H9 (cell line): Measurements from ENCODE around the gene TNPO3. TPM values are rescaled to one million over a fixed set of nuclear protein-coding genes. Genes with fewer than 3 reads are reported as not detected.

Experiments used
- DNase-seq: peaks from one replicate; pipeline ENCODE4 v3.0.0-alpha.2; 2017
- H2AFZ ChIP-seq: one replicate; pipeline ENCODE4 v1.6.1; 2013; ENCODE audit warnings: mild to moderate bottlenecking, low read length, control low read depth, moderate library complexity
- H2AK5ac ChIP-seq: 2 replicates; pipeline ENCODE4 v1.6.1; 2013; ENCODE audit warnings: low read length, control low read depth, mixed read lengths; ENCODE audit not compliant: insufficient read length
- H2BK120ac ChIP-seq: one replicate; pipeline ENCODE4 v1.6.1; 2013; ENCODE audit warnings: low read depth, mild to moderate bottlenecking, low read length, control low read depth, inconsistent platforms; ENCODE audit not compliant: poor library complexity, severe bottlenecking
- H2BK12ac ChIP-seq: 2 replicates; pipeline ENCODE4 v1.6.1; 2013; ENCODE audit warnings: low read length, control low read depth, mixed read lengths, low read depth; ENCODE audit not compliant: insufficient read length
- H2BK15ac ChIP-seq: 2 replicates; pipeline ENCODE4 v1.6.1; 2013; ENCODE audit warnings: low read depth, low read length, control low read depth
- H2BK20ac ChIP-seq: one replicate; pipeline ENCODE4 v1.6.1; 2013; ENCODE audit warnings: low read depth, mild to moderate bottlenecking, low read length, control low read depth, inconsistent platforms; ENCODE audit not compliant: poor library complexity, severe bottlenecking
- H2BK5ac ChIP-seq: 2 replicates; pipeline ENCODE4 v1.6.1; 2013; ENCODE audit warnings: low read length, control low read depth, mixed read lengths; ENCODE audit not compliant: insufficient read length
- H3K14ac ChIP-seq: 2 replicates; pipeline ENCODE4 v1.6.1; 2013; ENCODE audit warnings: low read length, control low read depth; ENCODE audit not compliant: insufficient read depth
- H3K18ac ChIP-seq: 2 replicates; pipeline ENCODE4 v1.6.1; 2013; ENCODE audit warnings: low read depth, mild to moderate bottlenecking, mixed read lengths, low read length, control low read depth; ENCODE audit not compliant: insufficient read length
- H3K23ac ChIP-seq: 2 replicates; pipeline ENCODE4 v1.6.1; 2013; ENCODE audit warnings: low read length, control low read depth, mixed read lengths, low read depth; ENCODE audit not compliant: insufficient read length
- H3K23me2 ChIP-seq: 2 replicates; pipeline ENCODE4 v1.6.1; 2013; ENCODE audit warnings: low read depth, mild to moderate bottlenecking, mixed read lengths, low read length, control low read depth; ENCODE audit not compliant: insufficient read length, poor library complexity, severe bottlenecking
- H3K27ac ChIP-seq: 2 replicates; pipeline ENCODE4 v1.5.1; 2013; ENCODE audit warnings: low read length, control low read depth, mixed read lengths, low read depth; ENCODE audit not compliant: insufficient read length
- H3K27me3 ChIP-seq: 2 replicates; pipeline ENCODE4 v1.6.1; 2013; ENCODE audit warnings: low read length, control low read depth, inconsistent platforms; ENCODE audit not compliant: insufficient read depth
- H3K4ac ChIP-seq: 2 replicates; pipeline ENCODE4 v1.6.1; 2013; ENCODE audit warnings: low read depth, mild to moderate bottlenecking, control low read depth, inconsistent platforms, low read length, moderate library complexity
- H3K4me1 ChIP-seq: 2 replicates; pipeline ENCODE4 v1.6.1; 2013; ENCODE audit warnings: low read length, control low read depth, inconsistent platforms; ENCODE audit not compliant: insufficient read depth
- H3K4me2 ChIP-seq: 2 replicates; pipeline ENCODE4 v1.6.1; 2013; ENCODE audit warnings: low read length, control low read depth, mixed read lengths; ENCODE audit not compliant: insufficient read length, insufficient read depth
- H3K56ac ChIP-seq: 2 replicates; pipeline ENCODE4 v1.6.1; 2013; ENCODE audit warnings: low read depth, mild to moderate bottlenecking, mixed read lengths, low read length, control low read depth; ENCODE audit not compliant: insufficient read length
- H3K79me1 ChIP-seq: 2 replicates; pipeline ENCODE4 v1.6.1; 2013; ENCODE audit warnings: low read depth, mild to moderate bottlenecking, moderate library complexity, low read length, control low read depth, inconsistent platforms; ENCODE audit not compliant: insufficient read depth, poor library complexity, severe bottlenecking
- H3K79me2 ChIP-seq: 2 replicates; pipeline ENCODE4 v1.6.1; 2013; ENCODE audit warnings: low read length, control low read depth, inconsistent platforms; ENCODE audit not compliant: insufficient read depth
- H3K9ac ChIP-seq: 2 replicates; pipeline ENCODE4 v1.6.1; 2013; ENCODE audit warnings: low read length, control low read depth, mixed read lengths; ENCODE audit not compliant: insufficient read length; ENCODE audit errors: extremely low read depth
- H3K9me3 ChIP-seq: one replicate; pipeline ENCODE4 v1.6.1; 2013; ENCODE audit warnings: low read depth, low read length, inconsistent platforms; ENCODE audit not compliant: control insufficient read depth
- H3T11ph ChIP-seq: one replicate; pipeline ENCODE4 v1.6.1; 2013; ENCODE audit warnings: mild to moderate bottlenecking, low read length, control low read depth, inconsistent platforms
- H4K20me1 ChIP-seq: one replicate; pipeline ENCODE4 v1.6.1; 2013; ENCODE audit not compliant: control insufficient read depth, insufficient read length, insufficient read depth
- H4K5ac ChIP-seq: 2 replicates; pipeline ENCODE4 v1.6.1; 2013; ENCODE audit warnings: low read depth, mild to moderate bottlenecking, mixed read lengths, low read length, control low read depth; ENCODE audit not compliant: insufficient read length
- H4K8ac ChIP-seq: replicated peaks from 2 replicates; pipeline ENCODE4 v1.6.1; 2013; ENCODE audit warnings: low read length, control low read depth, mixed read lengths, low read depth; ENCODE audit not compliant: insufficient read length
- H4K91ac ChIP-seq: 2 replicates; pipeline ENCODE4 v1.6.1; 2013; ENCODE audit warnings: low read depth, mild to moderate bottlenecking, moderate library complexity, mixed read lengths, low read length, control low read depth; ENCODE audit not compliant: insufficient read length
- H3K27ac Mint-ChIP-seq, 3 experiments: 2 replicates in 2 of 3; 3 replicates in 1 of 3; pipeline ENCODE4 v1.8.0; 2020 to 2021; ENCODE audit warnings: mixed read lengths in 3 of 3, mild to moderate bottlenecking in 1 of 3, moderate library complexity in 1 of 3
- H3K27me3 Mint-ChIP-seq: 2 replicates; pipeline ENCODE4 v1.8.0; 2021; ENCODE audit warnings: low read depth, mild to moderate bottlenecking, moderate library complexity, mixed read lengths
- H3K36me3 Mint-ChIP-seq, 3 experiments: 2 replicates in 2 of 3; 3 replicates in 1 of 3; pipeline ENCODE4 v1.8.0; 2020 to 2021; ENCODE audit warnings: low read depth in 3 of 3, mixed read lengths in 3 of 3; ENCODE audit not compliant: insufficient read depth in 1 of 3
- H3K4me1 Mint-ChIP-seq, 2 experiments: 2 replicates each; pipeline ENCODE4 v1.8.0; 2020; ENCODE audit warnings: mixed read lengths in 2 of 2
- H3K4me3 Mint-ChIP-seq, 2 experiments: 2 replicates in 1 of 2; 3 replicates in 1 of 2; pipeline ENCODE4 v1.8.0; 2020 to 2021; ENCODE audit warnings: mild to moderate bottlenecking in 2 of 2, mixed read lengths in 2 of 2, moderate library complexity in 1 of 2
- H3K9me3 Mint-ChIP-seq, 2 experiments: 2 replicates in 1 of 2; 3 replicates in 1 of 2; pipeline ENCODE4 v1.8.0; 2020; ENCODE audit warnings: mild to moderate bottlenecking in 2 of 2, mixed read lengths in 2 of 2, moderate library complexity in 1 of 2
- CTCF ChIP-seq: fragments of 200-600 bp; sonication (generic); conservative IDR thresholded peaks from 3 replicates; pipeline ENCODE4 v1.8.0; 2021; ENCODE audit warnings: antibody characterized with exemption, mild to moderate bottlenecking
- WGBS: extraction: QIAGEN DNeasy Blood & Tissue Kit; methylation state at CpG from one replicate; pipeline ENCODE4 v1.1.7; 2013; ENCODE audit warnings: missing lambda C conversion rate, low lambda C conversion rate, mixed read lengths; ENCODE audit not compliant: insufficient read length; ENCODE audit errors: extremely low coverage; 5-methylcytosine and 5-hydroxymethylcytosine counted together
- total RNA-seq: library from RNA; stranded (reverse); gene quantifications from 2 replicates; pipeline ENCODE4 v1.2.1, GENCODE V29; 2021

The TNPO3 gene
- total RNA-seq, 1 experiment from 2014 or later, result 90.1 TPM

DNA sequence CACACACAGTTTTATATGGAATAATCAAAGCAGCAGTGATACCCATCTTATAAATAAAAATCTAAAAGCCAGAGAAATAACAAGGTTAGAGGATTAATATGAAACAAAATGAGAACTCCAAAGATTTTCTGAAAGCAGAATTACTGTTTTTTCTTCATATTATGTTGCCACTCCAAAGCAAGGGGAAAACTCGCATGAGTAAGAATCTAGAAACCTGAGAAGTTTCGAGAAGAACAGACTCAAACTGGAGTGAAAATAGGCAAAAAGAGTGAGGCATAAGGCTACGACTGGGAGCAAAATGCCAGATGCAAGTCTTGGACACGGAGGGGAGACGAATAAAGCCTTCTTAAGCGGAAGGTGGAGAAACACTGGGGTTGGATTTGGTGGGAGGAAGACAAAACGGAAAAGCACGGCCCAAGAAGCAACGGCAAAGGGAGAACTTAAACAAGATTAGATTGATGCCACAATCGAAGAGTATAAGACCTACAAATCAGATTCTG lies 923 bp downstream of the TNPO3 start:
- no peaks in the 10 kb centered on the region for H3K23me2 ChIP-seq
- no peaks in the 10 kb centered on the region; the same call in 1 of the 2 replicates for H3K4me1 ChIP-seq
- DNase-seq, result no peak
- H2BK12ac ChIP-seq, result no peak overlapping the region
- H3K56ac ChIP-seq, result no peak overlapping the region
- Mint-ChIP-seq H3K9me3 (peaks cover 0 to 2% of the 10 kb centered on the region in 2 experiments; a peak in 1 of 5 replicates), H3K27me3 (peaks cover 5% of the 10 kb centered on the region; the same call in 1 of the 2 replicates), H3K36me3 (peaks cover 2 to 17% (median 15%) of the 10 kb centered on the region in 3 experiments; a peak in 6 of 7 replicates), H3K4me3 (peak overlapping the region; percentile 91 to 98), H3K4me1 (peaks cover 33 to 36% of the 10 kb centered on the region in 2 experiments), H3K27ac (peak overlapping the region; percentile 100)
- H3K14ac ChIP-seq, result peak overlapping the region; percentile 61; the same call in 1 of the 2 replicates
- no peak overlapping the region for H3K23ac ChIP-seq
- no peak overlapping the region for H2AFZ ChIP-seq
- no peaks in the 10 kb centered on the region for H3K9me3 ChIP-seq
- H3K4me2 ChIP-seq, result peak overlapping the region; percentile 95
- no peak overlapping the region for H2BK120ac ChIP-seq
- no CpG with 5 or more reads among the region's 10 CpGs for WGBS
- H3K4ac ChIP-seq, result no peak overlapping the region
- H2BK5ac ChIP-seq, result no peak overlapping the region
- no peaks in the 10 kb centered on the region; the same call in 1 of the 2 replicates for H3K27me3 ChIP-seq
- H2BK20ac ChIP-seq, result no peak overlapping the region
- peaks cover 3% of the 10 kb centered on the region for H3K79me1 ChIP-seq
- no peak for TF ChIP-seq CTCF
- peak overlapping the region; percentile 95 for H3K9ac ChIP-seq
- H3K79me2 ChIP-seq, result peaks cover 28% of the 10 kb centered on the region; the same call in 1 of the 2 replicates
- H3K27ac ChIP-seq, result no peak overlapping the region
- no peaks in the 10 kb centered on the region for H4K20me1 ChIP-seq
- no peak overlapping the region for H3K18ac ChIP-seq
- no peak overlapping the region for H3T11ph ChIP-seq
- H2BK15ac ChIP-seq, result no peak overlapping the region
- no peak overlapping the region for H2AK5ac ChIP-seq
- no peak overlapping the region for H4K91ac ChIP-seq
- no peak overlapping the region for H4K5ac ChIP-seq
- H4K8ac ChIP-seq, result no peak overlapping the region
